B cell (primary cell): ENCODE measurements around the gene LRRC73. TPM values are rescaled to one million over a fixed set of nuclear protein-coding genes. Genes with fewer than 3 reads are reported as not detected.
A peak's percentile ranks its signal among the peaks of the same experiment; 100 is the strongest.

ENCODE experiments used
- ATAC-seq: fragments of 200-7000 bp; cut with Tn5 transposase; one replicate; pipeline ENCODE4 v1.10.0; 2021; ENCODE audit warnings: low read depth, mild to moderate bottlenecking, moderate number of reproducible peaks, moderate library complexity
- CTCF ChIA-PET: fragments of 350-600 bp; sonication (Branson Sonifier 250); formaldehyde crosslinking; loops from one replicate; lab custom pipeline; 2021; ENCODE audit warnings: antibody characterized with exemption, inconsistent platforms; lab: Charles Lee
- POLR2A ChIA-PET: fragments of 350-600 bp; sonication (Branson Sonifier 250); formaldehyde crosslinking; loops from one replicate; lab custom pipeline; 2021; ENCODE audit warnings: antibody characterized with exemption; lab: Charles Lee
- DNase-seq: peaks from one replicate; pipeline ENCODE4 v3.0.0; 2013
- H2AFZ ChIP-seq: 2 replicates; pipeline ENCODE4 v1.6.1; 2012; ENCODE audit warnings: mild to moderate bottlenecking, low read depth, low read length; ENCODE audit not compliant: insufficient read depth, poor library complexity, severe bottlenecking
- H3K27ac ChIP-seq, 2 donors: 1 replicate in 1 of 2; 2 replicates in 1 of 2; pipeline ENCODE4 v1.5.1; 2012 to 2013; ENCODE audit warnings: low read length in 2 of 2, mild to moderate bottlenecking in 2 of 2, moderate library complexity in 1 of 2
- H3K27me3 ChIP-seq, 4 experiments: fragments of 200-600 bp in 1 of 4; sonication (generic) in 1 of 4; replicated peaks in 1 of 4; 1 replicate in 2 of 4; 2 replicates in 2 of 4; pipeline versions ENCODE4 v1.6.1 to v1.7.0; 2013 to 2016; ENCODE audit warnings: low read length in 3 of 4, mild to moderate bottlenecking in 2 of 4, mixed read lengths in 1 of 4, moderate library complexity in 1 of 4; ENCODE audit not compliant: insufficient read depth in 4 of 4, control insufficient read depth in 3 of 4; ENCODE audit errors: control extremely low read depth in 1 of 4
- H3K36me3 ChIP-seq, 2 experiments: replicated peaks in 1 of 2; 1 replicate in 1 of 2; 2 replicates in 1 of 2; pipeline versions ENCODE4 v1.6.1 to v1.7.1; 2013; ENCODE audit warnings: low read length in 1 of 2; ENCODE audit not compliant: insufficient read depth in 2 of 2, control insufficient read depth in 1 of 2; ENCODE audit errors: control extremely low read depth in 1 of 2, extremely low read depth in 1 of 2
- H3K4me1 ChIP-seq, 2 donors: fragments of 200-600 bp in 1 of 2; sonication (generic) in 1 of 2; 1 replicate in 1 of 2; 2 replicates in 1 of 2; pipeline versions ENCODE4 v1.5.1 to v1.6.1; 2013 to 2017; ENCODE audit warnings: low read length in 2 of 2; ENCODE audit not compliant: control insufficient read depth in 2 of 2, insufficient read depth in 2 of 2
- H3K4me2 ChIP-seq: replicated peaks from 2 replicates; pipeline ENCODE3; 2012; ENCODE audit warnings: mild to moderate bottlenecking, low read depth, low read length; ENCODE audit not compliant: poor library complexity, severe bottlenecking
- H3K4me3 ChIP-seq, 5 experiments: fragments of 200-600 bp in 1 of 5; sonication (generic) in 1 of 5; 1 replicate in 3 of 5; 2 replicates in 2 of 5; pipeline versions ENCODE4 v1.5.1 to v1.7.0; 2011 to 2016; ENCODE audit warnings: low read length in 4 of 5, mild to moderate bottlenecking in 4 of 5, low read depth in 2 of 5, control low read depth in 1 of 5, moderate library complexity in 1 of 5; ENCODE audit not compliant: insufficient read depth in 1 of 5; ENCODE audit errors: control extremely low read depth in 1 of 5, extremely low read depth in 1 of 5
- H3K79me2 ChIP-seq: fragments of 200-600 bp; sonication (generic); one replicate; pipeline ENCODE4 v1.6.0; 2016; ENCODE audit warnings: low read length; ENCODE audit not compliant: control insufficient read depth, insufficient read depth
- H3K9ac ChIP-seq: fragments of 200-600 bp; sonication (generic); 2 replicates; pipeline ENCODE4 v1.6.1; 2017; ENCODE audit warnings: mild to moderate bottlenecking, low read length, moderate library complexity
- H3K9me3 ChIP-seq, 3 donors: one replicate each; pipeline versions ENCODE4 v1.6.1 to v1.7.1; 2013; ENCODE audit warnings: low read length in 2 of 3; ENCODE audit not compliant: control insufficient read depth in 2 of 3, insufficient read depth in 1 of 3; ENCODE audit errors: control extremely low read depth in 1 of 3
- H4K20me1 ChIP-seq: 2 replicates; pipeline ENCODE4 v1.6.0; 2012; ENCODE audit warnings: mild to moderate bottlenecking, low read length; ENCODE audit not compliant: insufficient read depth, control insufficient read depth, poor library complexity, severe bottlenecking
- H3K27ac Mint-ChIP-seq: one replicate; pipeline ENCODE4 v1.8.0; 2021; ENCODE audit warnings: mixed read lengths
- H3K27me3 Mint-ChIP-seq: one replicate; pipeline ENCODE4 v1.8.0; 2021; ENCODE audit warnings: mixed read lengths
- H3K4me1 Mint-ChIP-seq: one replicate; pipeline ENCODE4 v1.8.0; 2021; ENCODE audit warnings: mixed read lengths
- H3K4me3 Mint-ChIP-seq: one replicate; pipeline ENCODE4 v1.8.0; 2021; ENCODE audit warnings: mixed read lengths
- H3K9me3 Mint-ChIP-seq: one replicate; pipeline ENCODE4 v1.8.0; 2022; ENCODE audit warnings: mixed read lengths; ENCODE audit not compliant: insufficient read depth
- EZH2 ChIP-seq: IDR thresholded peaks from 2 replicates; pipeline ENCODE4 v1.6.1; 2012; ENCODE audit warnings: borderline replicate concordance, low read depth, mild to moderate bottlenecking, moderate library complexity, low read length; ENCODE audit not compliant: insufficient read depth, poor library complexity, severe bottlenecking
- WGBS: methylation state at CpG from one replicate; pipeline ENCODE4 v1.1.5; 2013; ENCODE audit warnings: missing lambda C conversion rate; ENCODE audit not compliant: insufficient coverage; 5-methylcytosine and 5-hydroxymethylcytosine counted together
- intact Hi-C: fragments of 100-400 bp; cut with micrococcal nuclease; formaldehyde crosslinking; loops from one replicate; pipeline ENCODE4 v1.10.0; 2022
- polyA minus RNA-seq: library from RNA; depleted of rRNA, polyadenylated mRNA; stranded (reverse); fragments of >200 nt; gene quantifications from 2 replicates; pipeline ENCODE4 v1.2.3, GENCODE V29; 2012
- polyA plus RNA-seq: library from polyadenylated mRNA; depleted of rRNA; stranded (reverse); fragments of >200 nt; gene quantifications from 2 replicates; pipeline ENCODE4 v1.2.3, GENCODE V29; 2012
- total RNA-seq, 2 donors: library from RNA; stranded (reverse); fragments of 120-200 nt in 1 of 2; gene quantifications; 1 replicate in 1 of 2; 2 replicates in 1 of 2; pipeline versions ENCODE4 v1.2.3 to v1.2.4, GENCODE V29; 2013 to 2022
- TF ChIP-seq, protein P1 (sequence below): fragments of 200-600 bp; IDR thresholded peaks from one replicate; pipeline ENCODE4 v1.8.0; 2022; ENCODE audit warnings: antibody characterized with exemption, mild to moderate bottlenecking

LRRC73 gene, protein sequence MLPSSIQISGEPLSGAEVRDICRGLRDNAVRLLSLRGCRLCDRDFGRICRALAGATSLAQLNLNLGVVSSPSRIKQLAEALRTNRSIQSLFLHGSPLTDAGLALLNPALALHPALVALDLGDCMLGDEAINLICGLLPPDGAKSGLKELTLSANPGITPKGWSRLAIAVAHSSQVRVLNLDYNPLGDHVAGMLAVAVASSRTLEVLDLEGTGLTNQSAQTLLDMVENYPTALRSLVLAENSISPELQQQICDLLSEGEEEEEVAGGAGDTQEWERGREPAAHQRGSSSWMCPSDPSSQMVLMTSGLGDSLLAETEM
- total RNA-seq (0.99 and 1.2 TPM in 2 replicates), polyA plus RNA-seq (0.06 TPM in 1 of 2 replicates, not detected in the other), polyA minus RNA-seq (0.17 and 0.71 TPM in 2 replicates)
- total RNA-seq (2013), result 0.12 TPM

DNA sequence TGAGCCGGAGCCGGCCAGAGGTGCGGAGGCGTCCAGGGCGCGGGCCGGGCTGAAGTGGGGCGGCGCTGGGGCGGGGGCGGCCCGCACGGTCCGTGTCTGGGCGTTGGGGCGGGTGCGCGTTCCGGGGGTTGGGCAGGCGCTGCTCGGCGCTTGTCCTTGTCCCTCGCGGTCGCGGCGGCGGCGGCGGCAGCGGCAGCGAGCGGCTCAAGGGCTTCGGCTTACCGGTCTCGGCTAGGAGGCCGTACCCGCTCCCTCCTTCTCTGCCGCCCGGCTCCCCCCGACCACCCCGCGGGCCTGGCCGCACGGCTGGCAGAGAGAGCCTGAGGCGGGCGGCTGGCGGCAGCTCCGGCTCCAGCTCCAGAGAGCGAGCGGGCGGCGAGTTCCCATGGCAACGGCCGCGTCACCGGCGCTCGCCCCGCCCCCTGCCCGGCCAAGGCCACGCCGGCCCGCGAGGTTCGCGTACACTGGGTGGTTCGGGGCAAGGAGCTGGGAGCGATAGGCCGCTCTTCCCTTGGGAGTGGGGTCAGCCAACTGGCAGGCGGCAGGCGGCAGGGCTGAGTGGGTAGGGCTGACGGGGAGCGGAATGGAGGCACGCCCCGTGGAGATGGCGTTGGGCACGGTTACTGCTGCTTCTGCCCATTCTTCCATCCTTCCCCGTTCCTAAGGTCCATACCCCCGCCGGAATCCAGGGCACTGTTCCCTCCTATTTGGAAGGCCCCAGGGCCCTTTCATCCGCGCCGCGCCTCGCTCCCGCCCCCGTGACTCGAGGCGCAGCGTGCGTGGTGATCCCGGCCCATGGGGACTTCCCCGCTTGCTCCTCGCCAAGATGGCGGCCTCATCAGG is at the start of gene LRRC73:
TSS of gene LRRC73 (minus strand) at position 363 of the 843 bp plus-strand sequence. CDS start 561 bp downstream, outside the sequence.
- ChIA-PET CTCF (interaction anchor here (0.8 to 1.8 kb wide), 4 partner anchors 9 to 531 kb away, joined by 3 to 11 read pairs (median 4); no protein-coding TSS in a partner anchor), POLR2A (interaction anchor here (0.6 to 1.7 kb wide), 4 partner anchors 14 to 728 kb away, joined by 3 to 6 read pairs (median 4); partner anchors contain the start of gene BICRAL)
- DNase-seq (peak; percentile 91), ATAC-seq (peak; percentile 77)
- Mint-ChIP-seq H3K4me1 (peaks cover 42% of the 10 kb centered on the region), H3K27ac (peak within 1 kb of the TSS; percentile 88), H3K9me3 (no peaks in the 10 kb centered on the region), H3K27me3 (peaks cover 10% of the 10 kb centered on the region), H3K4me3 (peak within 1 kb of the TSS; percentile 98)
- peaks cover 27 to 35% of the 10 kb centered on the region in 2 donors for H3K4me1 ChIP-seq
- H3K27me3 ChIP-seq, result peaks cover 0 to 20% (median 8%) of the 10 kb centered on the region in 4 experiments
- peak within 1 kb of the TSS; percentile 97 for H3K4me2 ChIP-seq
- H3K79me2 ChIP-seq, result peaks cover 6% of the 10 kb centered on the region
- peak within 1 kb of the TSS in 4 of 5 experiments; percentile 26 to 74 (median 56) for H3K4me3 ChIP-seq
- H3K9ac ChIP-seq, result peak within 1 kb of the TSS; percentile 70
- intact Hi-C loops, result loop anchor here (1.0 to 10.0 kb wide), 5 partner anchors 33 to 608 kb away; partner anchors contain the start of genes CNPY3 and TJAP1
- WGBS, result 16% methylated on average over 96 of the region's 96 CpGs
- TF ChIP-seq EZH2, result peak; percentile 61
- TF ChIP-seq, protein P1, sequence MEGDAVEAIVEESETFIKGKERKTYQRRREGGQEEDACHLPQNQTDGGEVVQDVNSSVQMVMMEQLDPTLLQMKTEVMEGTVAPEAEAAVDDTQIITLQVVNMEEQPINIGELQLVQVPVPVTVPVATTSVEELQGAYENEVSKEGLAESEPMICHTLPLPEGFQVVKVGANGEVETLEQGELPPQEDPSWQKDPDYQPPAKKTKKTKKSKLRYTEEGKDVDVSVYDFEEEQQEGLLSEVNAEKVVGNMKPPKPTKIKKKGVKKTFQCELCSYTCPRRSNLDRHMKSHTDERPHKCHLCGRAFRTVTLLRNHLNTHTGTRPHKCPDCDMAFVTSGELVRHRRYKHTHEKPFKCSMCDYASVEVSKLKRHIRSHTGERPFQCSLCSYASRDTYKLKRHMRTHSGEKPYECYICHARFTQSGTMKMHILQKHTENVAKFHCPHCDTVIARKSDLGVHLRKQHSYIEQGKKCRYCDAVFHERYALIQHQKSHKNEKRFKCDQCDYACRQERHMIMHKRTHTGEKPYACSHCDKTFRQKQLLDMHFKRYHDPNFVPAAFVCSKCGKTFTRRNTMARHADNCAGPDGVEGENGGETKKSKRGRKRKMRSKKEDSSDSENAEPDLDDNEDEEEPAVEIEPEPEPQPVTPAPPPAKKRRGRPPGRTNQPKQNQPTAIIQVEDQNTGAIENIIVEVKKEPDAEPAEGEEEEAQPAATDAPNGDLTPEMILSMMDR, result no peak
- H2AFZ ChIP-seq, result peak within 1 kb of the TSS; percentile 74
- peaks cover 0 to 3% (median 0%) of the 10 kb centered on the region in 3 donors for H3K9me3 ChIP-seq
- peaks cover 28% of the 10 kb centered on the region for H4K20me1 ChIP-seq
- peak within 1 kb of the TSS in 1 of 2 donors; percentile 40 for H3K27ac ChIP-seq
- peaks cover 0 to 36% of the 10 kb centered on the region in 2 experiments for H3K36me3 ChIP-seq
